HG03469 (cell line): Measurements from ENCODE around the gene ZNF516.

Experiments used
- ATAC-seq: cut with Tn5 transposase; IDR thresholded peaks from one replicate; pipeline ENCODE4 v1.9.1; 2021; ENCODE audit warnings: mild to moderate bottlenecking, moderate library complexity, moderate number of reproducible peaks; ENCODE audit not compliant: unreplicated experiment

ZNF516 gene

DNA sequence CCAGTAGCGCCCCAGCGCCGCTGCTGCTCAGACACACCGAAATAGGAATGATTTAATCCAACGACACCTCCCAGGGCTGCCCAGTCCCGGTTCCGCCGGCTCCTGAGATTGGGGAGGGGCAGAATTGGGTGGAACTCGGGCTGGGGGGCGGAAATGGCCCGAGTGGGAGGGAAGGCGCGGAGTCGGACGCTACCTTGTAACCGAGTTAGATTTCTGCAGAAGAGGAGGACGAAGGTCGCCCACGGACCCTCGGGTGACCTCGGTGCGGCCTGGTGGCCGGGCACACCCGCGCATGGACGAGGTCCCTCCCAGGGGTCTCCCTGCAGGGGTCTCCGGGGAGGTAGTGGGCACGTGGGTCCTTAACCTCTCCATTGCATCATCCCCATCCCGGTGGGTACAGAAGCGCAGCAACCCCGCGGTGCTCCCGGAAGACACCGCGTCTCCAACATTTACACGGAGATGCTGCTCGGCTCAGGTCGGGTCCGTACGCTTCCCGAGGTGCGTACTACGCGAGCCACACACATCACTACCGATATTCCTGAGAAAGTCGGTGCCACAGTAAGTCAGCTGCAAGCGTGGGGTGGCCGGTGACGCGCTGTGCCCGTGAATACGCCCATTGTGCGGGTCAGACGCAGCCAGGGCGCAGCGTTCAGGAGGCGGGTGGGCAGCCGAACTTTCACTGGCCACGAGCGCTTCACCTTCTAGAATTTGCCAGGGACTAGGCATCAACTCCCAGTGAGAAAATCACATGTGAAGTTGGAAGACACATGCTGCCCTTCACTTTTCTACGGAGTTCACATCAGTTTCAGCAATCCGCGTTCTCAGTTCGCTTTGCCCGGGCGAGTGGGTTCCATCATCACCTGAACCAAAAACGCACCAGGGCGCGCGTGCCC, 3.0 kb downstream of the ZNF516 start:
- ATAC-seq, result no peak

DNA sequence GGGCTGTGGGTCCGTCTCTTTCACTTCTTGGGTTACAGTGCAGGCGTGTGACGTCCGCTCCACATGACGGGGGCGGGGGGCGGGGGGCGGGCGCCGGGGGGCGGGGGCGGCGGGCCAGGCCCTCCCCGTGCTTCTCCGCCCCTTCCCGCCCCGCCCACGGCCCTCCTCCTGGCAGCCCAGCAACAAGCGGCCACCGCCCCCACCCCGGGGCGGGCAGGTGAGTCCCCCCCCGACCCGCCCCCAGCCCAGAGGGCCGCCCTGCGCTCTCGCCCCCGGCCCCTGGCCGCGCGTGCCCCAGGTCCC, 3.6 kb downstream of the ZNF516 start:
- ATAC-seq, result no peak

DNA sequence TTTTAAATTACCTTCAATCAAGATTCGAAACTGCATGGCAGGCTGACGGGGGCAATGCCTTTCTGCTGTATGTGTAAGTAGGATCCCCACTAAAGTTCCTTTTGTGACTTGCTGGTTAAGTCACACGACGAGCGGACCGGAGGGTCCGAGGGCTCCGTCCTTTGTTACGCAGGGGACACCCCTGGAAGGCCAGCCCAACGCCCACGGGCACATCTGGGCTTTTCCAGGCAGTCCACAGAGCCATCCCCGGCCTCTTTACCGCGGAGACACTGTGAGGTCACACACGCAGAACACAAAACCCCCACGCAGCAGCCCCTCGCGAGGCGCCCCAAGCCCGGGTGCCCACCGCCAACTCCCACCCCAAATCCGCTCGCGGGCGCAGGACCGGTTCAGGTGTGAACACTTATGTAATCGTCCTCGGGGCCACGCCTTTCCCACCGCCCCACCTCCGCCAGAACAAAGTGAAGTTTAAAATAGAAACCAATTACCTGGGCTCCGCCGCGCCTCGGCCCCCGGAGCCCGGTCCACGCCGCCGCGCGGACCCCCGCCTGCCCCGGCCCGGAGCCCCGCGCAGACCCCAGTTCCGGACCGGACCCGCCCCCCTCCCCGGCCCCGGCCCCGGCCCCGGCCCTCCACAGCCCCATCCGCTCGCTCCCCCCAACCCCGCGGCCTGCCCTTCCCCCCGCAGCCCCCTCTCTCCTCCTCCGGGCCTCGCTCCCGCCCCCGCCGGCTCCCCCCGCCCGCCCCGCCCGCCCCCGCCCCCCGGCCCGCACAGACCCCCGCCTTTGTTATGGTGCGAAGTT, 4.2 kb downstream of the ZNF516 start:
- ATAC-seq, result no peak

DNA sequence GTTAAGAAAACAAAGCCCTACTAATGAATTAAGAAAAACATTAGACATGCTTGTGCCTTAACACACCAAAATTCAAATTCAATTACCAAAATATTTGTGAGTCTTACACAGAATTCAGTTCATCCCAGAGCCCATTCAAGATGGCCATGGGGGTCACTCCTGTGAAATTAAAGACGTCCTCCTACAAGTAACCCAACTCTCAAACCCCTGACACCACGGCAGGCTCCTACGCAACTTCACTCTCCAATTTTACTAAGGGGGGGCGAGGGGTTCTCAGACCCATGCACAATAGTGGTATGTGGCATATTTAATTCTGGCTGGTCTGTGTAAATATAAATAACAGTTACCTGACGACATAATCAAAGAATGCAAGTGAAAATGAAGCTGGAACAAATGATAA, 5.0 kb downstream of the ZNF516 start:
- no peak for ATAC-seq

DNA sequence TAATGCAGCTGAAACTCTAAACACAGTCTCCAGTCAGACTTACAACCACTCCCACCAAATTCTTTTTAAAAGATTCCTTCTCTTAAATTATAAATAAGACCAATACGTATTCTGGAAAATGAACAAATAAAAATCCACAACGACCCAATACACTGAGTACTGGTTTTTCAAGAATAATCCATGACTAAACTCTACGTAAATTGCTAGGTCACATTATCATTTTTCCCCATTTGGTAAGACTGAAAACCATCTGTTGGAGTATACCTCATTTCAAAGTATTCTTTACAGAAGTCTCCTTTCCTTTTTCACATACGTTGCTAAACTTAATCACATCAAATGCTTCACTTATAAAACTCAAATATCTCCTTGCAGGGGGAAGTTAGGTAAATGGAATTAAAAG, 6.0 kb downstream of the ZNF516 start:
- ATAC-seq, result no peak

DNA sequence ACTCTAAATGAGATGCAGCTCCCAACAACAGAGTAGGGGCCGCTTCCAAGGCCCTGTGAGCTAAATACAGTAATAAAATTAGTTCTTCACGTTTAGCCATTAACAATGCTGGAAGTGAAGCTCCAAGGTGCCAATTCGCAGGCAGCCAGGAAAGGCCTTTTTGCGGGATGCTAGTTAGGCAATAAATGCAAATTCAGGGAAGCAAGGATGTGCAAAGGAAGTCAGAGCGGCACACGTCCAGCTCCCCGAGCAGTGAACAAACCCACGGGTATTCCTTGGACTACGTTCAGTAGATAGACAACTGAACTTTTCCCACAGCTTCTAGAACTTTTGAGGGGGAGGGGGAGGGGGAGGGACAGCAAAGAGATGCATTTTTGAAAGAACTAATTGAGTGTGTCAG, 6.9 kb downstream of the ZNF516 start:
- ATAC-seq, result no peak

DNA sequence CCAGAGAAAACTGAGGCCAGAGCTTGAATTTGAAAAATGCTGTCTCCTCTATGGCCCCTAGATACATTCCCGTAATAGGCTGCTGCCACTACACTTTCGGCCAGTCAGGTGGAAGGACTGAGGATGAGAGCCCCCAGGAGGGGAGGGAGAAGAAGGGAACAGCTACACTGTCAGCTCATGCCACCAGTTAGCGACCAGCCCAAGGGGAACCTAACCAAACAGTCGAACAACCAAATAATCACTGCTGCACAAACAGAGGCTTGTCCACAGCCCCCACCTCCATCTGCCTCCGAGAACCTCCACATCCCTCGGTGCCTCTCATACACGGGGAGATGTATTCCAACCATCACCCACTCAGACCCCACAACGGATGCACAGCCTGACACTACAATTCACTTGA, 7.3 kb downstream of the ZNF516 start:
- ATAC-seq, result no peak

DNA sequence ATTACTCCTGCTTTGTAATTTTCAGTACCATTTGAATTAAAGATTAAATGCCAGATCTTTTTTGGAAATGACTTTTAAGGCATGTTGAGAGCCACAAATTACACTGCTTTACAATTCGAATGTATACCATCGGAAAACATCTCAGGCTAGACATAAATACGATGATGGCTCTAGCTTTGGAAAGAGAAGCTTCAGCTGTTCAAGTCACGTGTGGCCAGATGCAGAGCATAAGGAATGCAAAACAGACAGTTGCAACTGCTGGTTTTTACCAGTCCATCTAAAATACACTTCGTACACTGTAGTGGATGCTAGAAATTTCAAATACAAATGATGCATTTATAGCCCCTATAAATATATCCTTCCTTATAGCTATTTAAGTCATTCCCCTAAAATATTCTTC, 8.0 kb downstream of the ZNF516 start:
- ATAC-seq, result no peak

DNA sequence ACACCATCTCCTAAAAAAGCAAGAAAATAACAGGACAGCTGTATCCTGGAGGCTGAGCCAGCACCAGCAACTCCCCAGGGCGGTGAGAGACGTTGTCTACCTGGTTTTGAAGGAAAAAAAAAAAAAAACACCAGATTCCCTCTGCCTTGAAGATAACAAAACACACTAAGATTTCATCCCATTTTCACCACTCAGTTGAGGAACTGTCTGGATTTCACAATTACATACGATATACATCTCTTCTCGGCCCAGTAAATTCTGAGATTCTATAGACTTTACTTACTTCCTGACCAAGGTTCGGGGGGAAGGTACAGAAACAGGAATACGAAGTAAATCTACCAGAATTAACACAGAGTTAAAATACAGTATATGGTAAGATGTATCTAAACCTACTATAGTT, 8.5 kb downstream of the ZNF516 start:
- ATAC-seq, result no peak

DNA sequence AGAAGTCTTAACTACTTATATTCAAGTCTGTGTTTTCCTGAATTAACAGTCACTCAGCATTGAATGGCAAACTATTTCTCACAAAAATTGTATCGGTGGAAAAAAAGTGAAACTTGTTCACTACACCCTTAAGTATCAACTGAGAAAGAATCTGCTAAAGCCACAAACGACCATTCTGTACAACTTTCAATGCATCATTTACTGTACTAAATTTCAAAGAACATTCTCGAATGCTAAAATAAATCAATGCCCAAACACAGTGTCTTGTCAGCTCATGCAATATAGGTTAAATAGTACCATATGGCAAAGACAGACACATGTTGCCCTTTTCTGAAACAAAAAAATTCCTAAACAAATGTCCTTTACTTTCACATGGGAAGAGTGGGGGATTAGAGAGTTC, 9.0 kb downstream of the ZNF516 start:
- no peak for ATAC-seq

DNA sequence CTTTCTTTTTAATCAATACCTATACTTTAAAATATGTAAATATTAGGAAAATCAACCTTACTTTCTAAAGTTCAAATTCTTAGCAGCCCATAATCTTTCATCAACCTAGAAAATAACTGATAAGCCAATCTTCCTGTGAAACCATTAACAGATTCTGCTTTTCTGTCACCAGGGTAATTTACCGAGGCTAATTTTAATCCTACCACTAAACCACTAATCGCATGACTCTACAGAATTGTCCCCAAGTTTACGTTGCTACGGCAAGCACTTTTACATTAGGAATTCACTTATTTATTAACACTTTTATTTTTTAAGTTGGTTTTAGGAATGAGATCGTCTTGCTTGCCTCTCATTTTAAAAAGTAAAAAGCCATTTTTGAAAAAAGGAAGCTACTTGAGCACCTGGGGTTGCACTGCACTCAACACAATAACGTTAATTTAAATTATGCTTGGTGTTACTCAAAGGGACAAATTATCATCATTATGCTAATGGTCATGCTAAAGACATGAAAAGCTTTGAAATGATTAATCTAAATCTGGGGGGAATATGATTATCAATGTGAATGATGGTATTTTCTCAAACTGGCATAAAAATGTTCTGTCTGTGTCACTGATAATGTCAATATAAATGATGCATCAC, 10.2 kb downstream of the ZNF516 start:
- peak; percentile 58 for ATAC-seq

DNA sequence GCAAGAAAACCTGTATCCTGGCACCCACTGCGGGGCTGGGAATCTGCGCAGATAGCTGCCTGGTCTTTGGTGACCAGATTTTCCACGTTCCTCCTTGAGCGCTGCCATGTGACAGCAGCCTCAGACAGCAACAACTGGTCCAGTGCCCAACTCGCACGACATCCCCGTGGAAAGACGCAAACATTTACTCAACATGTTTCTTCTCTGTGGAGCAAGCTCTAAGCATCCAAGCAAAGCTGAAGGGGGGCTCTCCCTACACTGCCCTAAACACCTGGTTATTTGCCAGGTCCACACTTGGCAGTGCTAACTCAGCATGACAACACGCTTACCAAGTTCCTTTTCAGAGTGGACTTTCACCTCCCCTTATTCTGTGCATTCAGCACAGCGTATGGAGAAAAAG, 11.3 kb downstream of the ZNF516 start:
- no peak for ATAC-seq

DNA sequence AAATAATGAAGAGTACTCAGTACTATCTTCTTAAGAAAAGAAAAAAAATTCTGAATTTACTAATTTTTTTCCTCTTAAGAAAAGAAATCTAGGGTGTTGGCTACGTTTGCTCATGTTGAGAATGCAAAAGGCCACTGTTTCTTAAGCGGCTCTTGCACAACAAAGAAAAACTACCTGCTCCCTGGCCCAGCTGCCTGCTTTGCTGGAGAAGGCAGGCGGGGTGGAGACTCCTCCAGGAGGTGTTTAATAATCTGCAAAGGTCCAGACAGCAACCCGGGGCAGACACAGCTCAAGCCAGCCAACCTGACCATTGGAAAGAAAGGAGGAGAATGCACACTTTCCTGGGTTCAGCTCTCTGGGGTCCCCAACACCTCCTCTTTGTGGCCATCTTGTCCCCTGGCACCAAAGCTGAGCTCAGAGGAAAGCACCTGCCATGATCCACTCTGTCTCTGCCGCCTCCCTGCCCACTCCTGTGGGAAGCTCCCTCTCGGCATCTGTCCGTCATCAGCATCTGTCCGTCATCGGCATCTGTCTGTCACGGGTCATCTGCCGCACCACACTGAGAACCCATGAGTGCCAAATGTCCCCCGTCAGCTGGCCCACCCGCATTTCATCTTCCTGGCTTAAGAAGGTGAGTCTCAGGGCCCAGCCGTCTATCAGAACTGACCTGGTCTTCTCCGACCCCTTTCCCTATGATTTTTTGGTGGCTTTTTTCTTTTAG, 11.9 kb downstream of the ZNF516 start:
- no peak for ATAC-seq

DNA sequence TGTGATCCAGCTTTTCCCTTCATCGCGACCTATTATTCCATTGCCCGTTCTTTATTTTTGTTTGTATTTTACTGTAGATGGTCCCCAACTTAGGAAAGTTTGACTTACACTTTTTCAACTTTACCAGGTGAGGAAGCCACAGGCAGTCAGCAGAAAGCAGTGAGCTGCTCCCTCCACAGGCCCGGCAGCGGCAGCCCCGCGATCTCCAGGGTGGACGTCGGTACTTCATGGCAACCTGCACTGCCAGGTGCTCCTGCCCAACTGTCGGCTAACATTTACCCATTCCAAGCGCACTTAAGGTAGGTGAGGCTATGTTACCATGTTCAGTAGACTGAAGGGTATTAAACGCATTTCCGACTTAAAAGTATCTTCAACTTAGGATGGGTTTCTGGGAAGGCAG, 12.8 kb downstream of the ZNF516 start:
- no peak for ATAC-seq

DNA sequence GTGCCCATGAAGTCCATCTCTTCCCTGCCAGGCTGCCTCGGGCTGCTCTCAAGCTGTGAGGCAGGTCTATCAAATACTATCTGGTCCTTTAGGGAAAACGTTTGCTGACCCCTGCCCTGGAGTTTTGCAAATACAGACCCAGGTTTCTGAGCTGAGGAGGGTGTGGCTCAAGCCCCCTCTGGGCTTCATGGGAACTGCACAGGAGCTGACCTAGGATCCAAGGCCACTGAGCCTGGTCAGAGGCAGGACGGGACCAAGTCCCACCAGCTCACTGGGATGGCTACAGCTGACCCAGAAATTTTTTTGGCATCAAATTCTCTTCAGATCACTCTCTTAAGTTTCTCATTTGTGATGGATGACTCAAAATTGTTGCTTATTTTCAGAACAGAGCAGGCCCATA, 14.1 kb downstream of the ZNF516 start:
- ATAC-seq, result no peak

DNA sequence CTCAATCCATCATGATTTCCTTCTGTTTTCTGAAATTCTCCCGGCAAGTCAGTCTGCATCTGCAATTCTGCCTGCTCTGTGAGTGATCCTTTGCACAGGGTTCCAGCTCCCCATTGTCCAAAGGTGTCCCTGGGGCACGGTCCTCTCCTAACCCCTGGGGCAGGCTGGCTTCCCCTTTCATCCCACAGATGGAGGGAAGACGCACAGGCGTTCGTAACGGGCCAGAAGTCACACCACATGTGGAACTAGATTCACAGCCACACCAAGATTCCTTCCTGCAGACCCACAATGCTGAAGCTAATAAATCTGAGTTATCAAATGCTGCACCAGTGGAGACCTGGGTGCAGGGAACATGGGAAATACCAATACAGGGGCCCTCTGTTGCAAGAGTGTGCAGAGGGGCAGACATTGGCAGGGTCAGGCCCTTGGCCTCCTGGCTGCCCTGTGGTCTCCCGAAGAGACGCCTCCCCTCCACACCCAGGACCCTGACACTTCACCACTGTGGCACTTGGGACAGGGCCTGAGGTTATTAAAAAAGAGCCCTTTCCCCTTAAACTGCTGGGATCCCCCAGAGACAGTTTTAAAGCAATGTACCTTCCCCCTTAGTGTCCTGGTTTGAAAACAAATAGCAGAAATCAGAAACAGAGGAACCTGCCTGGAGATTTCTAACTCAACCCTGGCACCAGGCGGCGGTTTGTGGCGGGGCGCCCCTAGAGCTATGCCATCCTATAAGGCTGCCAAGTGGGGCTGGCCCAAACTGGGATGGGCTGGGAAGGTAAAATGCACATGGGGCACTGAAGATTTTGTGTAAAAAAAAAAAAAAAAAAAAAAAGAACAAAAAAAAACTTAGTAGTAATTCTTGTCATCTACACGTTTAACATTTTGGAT, 15.4 kb downstream of the ZNF516 start:
- ATAC-seq, result no peak

DNA sequence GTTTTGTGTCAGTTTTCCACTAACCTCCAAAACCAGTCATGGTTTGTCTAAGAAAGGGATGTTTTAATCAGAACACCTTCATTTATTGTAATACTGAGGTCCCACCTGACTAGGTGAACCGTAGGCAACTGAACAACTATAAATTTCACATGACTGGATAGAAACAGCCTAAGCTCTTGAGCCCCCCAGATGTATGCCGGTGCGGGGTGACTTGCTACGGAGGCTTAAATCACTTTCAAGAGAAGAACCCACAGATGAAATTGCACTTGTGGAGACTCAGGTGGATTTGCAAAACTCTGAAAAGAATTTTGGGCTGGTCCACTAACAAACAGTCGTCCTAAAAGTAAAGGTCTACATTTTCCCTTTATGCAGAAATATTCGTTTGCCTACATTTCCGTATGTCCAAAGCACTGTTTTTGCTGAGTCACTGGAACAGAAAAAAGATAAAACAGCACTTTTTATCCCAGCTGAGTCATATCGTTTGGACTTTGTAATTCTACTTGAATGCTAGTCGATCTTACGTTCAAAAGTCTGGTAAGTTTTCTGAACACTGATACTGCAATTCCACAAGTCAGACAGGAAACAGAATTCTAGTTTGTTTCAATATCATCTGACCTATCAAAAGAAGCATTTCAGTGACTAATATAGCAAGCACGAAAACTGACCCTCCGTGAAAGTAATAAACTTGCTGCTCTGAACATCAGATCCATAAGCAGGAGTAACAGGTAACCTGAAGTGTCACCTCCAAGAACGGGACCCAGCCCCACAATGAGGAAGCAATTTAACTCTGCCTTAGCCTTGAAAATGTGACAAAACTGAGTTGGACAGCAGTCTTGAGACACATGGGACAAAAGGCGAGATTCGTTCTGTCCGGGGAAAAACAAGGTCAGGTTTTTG, 18.1 kb downstream of the ZNF516 start:
- ATAC-seq, result peak; percentile 42

DNA sequence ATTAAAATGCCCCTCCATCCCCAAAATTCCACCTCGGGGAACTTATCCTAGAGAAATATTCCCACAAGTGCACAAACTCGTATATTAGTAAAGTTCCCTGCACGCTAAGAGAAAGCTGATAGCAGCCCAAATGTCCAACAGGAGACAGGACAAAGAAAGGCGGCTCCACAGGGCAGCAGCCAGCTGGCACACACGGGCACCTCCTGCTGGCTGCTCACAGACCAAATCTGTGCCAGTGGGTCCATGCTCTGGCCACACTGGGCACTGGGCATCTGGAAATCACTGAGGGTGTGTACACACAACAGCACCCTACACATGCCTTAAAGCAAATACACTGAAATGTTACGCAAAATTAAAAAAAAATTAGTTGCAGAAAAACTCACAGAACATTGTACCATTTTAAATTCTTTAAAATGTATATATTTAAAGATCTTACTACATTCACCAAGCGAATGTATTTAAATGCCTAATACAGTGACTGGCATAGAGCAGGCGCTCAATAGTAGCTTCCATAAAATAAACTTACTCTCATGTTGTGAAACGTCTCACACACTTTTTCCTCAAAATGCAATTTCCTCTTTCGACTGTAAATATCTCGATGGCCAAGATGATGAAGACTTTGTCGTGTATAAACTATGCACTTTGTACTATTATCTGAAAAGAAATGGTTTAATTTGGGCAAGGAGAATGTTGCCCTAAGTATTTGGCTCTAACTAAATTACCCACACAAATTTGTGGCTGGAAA, 19.4 kb downstream of the ZNF516 start:
- no peak for ATAC-seq

DNA sequence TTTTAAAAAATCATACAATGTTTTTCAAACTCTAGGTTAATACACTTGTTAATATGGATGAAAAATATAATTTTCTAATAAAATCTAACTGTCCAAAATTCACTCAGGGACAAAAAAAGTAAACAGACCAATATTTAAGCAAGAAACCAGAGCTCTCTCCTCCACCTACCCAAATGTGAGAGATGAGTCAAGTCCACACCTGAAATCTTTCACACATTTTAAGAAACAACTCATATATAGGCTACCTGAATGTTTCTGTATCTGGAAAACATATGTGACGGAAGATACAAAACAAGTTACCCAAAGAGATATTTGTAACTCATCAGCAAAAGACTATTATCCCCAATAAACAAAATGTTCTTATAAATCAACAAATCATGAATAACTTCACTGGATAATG, 20.2 kb downstream of the ZNF516 start:
- no peak for ATAC-seq
